Mucosa of gallbladder (tissue), 1 donor: ENCODE measurements around the gene NFE2L3. TPM values are rescaled to one million over a fixed set of nuclear protein-coding genes. Genes with fewer than 3 reads are reported as not detected.
"Not testable (repeated sequence)": the region's sequence is repeated elsewhere in the genome, so short reads cannot be mapped to it uniquely, and the experiment has no call there.

Source experiments
- DNase-seq: peaks from one replicate; pipeline ENCODE4 v3.0.0-alpha.2; 2020; ENCODE audit warnings: low spot score
- total RNA-seq: library from RNA; stranded (reverse); gene quantifications from one replicate; pipeline ENCODE4 v1.2.1, GENCODE V29; 2021
- donor health status: DM: no; HTN: no; CAD: no.

NFE2L3 gene
- total RNA-seq, 1 donor from 2014 or later, result 8.7 TPM

DNA sequence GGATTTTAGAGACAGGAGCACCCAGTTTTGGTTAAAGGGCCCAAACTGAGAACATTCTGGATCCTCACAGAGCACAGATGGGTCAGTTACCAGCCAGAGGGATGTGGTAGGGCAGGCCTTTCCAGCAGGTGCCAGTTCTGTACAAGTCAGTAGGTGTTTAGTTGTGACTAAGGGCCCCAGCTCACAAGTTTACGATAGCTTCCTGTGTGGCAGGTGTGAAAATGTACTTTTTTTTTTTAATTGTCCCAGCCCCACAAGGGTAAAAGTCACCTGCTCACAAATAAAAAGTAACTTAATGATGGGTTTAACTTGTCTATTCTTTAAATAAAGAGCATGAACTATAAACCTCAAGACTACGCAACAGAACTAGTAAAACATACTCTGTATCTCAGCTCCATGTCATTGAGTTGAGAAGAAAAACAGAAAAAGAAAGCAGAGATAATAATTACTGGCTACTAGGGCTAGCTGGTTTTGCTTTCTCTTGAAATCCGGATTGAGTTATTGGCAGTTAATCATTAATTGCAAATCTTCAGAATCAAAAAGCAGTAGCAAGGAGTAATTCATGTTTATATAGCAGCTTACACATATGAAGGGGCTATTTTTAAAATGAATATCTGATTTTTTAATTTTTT is 15.4 kb downstream of the NFE2L3 start:
- no peak for DNase-seq

DNA sequence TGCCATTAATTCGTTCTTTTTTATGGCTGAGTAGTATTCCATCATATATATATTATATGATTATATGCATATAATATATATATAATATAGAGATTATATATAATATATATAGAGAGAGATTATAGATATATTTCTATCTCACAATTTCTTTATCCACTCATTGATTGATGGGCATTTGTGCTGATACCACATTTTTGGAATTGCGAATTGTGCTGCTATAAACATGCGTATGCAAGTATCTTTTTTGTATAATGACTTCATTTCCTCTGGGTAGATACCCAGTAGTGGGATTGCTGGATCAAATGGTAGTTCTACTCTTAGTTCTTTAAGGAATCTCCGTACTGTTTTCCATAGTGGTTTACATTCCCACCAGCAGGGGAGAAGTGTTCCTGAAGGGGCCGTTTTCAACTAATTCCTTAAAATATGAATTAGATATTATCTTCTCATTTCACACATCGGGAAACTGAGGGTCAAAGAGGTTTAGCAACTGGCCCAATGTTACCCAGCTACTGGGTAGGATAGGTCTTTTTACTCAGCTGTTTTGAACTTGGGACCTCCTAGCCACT is 16.5 kb downstream of the NFE2L3 start:
- no peak for DNase-seq

GRCh38 chr7:26169271-26169670 is 17.3 kb downstream of the NFE2L3 start:
- no peak for DNase-seq

GRCh38 chr7:26170663-26171062 is 18.7 kb downstream of the NFE2L3 start:
- no peak for DNase-seq

- no peak for DNase-seq
Measured at GRCh38 chr7:26171601-26172000, 19.6 kb downstream of the NFE2L3 start.

DNA sequence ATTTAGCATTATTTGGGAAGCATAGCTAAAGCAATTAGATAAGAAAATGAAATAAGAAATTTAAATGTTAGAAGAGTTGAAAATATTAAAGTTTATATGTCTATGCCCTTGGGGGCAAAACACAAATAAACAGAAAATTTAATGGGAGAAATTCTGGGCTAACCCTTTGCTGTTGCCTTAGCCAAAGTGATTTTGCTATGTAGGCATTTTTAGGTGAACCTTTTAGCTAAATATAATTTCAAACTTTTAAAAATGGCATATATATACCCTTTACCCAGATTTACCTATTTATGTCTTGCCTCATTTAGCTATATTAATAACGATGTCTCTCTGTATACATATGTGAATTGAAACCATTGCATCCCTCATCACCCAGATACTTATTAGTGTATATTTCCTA is 20.1 kb downstream of the NFE2L3 start:
- DNase-seq, result no peak

GRCh38 chr7:26175903-26176302 is 23.9 kb downstream of the NFE2L3 start:
- DNase-seq, result not testable (repeated sequence)

- not testable (repeated sequence) for DNase-seq
Measured at GRCh38 chr7:26176696-26177095, 24.7 kb downstream of the NFE2L3 start.

GRCh38 chr7:26177269-26177668 is 25.3 kb downstream of the NFE2L3 start:
- DNase-seq, result not testable (repeated sequence)

DNA sequence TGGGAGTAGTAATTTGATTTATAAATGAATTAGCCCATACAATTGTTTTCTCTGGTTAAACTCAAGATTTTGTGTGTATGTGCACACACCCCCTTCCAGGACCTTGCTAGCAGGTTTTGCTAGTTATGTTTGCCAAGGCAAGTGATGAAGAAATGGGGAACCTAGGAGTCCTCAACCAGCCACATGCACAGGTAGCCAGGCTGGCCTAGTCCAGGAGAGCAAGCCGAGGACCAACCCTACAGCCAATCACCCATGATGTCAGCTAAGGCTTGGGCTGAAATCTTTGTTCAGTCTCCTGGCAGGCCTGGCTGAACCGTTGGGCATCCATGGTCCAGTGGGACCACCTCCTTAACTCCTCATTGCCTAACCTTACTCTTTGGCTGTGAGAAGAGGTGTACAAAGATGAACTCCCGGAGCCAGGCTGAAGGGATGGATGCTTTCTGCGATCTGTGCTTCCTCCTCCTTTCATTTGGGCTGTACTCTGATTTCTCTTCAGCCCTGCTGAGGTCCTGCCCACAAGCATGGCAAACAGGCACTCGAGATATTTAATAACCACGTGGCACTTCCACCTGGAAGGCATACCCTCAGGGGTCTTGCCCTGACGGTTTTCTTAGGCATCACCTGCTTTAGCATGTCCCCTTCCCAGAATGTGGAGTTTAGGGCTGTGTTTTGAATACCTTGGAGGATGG is 26.4 kb downstream of the NFE2L3 start:
- no peak for DNase-seq

DNA sequence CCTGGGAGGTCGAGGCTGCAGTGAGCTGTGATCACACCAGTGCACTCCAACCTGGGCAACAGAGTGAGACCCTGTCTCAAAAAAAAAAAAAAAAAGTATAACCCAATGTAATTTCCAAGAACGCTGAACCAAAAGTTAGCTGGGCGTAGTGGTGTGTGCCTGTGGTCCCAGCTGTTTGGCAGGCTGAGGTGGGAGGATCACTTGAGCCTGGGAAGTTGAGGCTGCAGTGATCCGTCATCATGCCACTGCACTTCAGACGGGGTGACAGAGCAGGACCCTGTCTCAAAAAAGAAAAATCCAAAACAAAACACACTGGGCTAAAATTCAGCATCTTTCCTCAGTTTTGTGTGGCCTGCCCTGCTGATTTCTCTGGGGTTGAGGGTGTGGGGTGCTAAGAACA is 27.4 kb downstream of the NFE2L3 start:
- DNase-seq, result no peak

DNA sequence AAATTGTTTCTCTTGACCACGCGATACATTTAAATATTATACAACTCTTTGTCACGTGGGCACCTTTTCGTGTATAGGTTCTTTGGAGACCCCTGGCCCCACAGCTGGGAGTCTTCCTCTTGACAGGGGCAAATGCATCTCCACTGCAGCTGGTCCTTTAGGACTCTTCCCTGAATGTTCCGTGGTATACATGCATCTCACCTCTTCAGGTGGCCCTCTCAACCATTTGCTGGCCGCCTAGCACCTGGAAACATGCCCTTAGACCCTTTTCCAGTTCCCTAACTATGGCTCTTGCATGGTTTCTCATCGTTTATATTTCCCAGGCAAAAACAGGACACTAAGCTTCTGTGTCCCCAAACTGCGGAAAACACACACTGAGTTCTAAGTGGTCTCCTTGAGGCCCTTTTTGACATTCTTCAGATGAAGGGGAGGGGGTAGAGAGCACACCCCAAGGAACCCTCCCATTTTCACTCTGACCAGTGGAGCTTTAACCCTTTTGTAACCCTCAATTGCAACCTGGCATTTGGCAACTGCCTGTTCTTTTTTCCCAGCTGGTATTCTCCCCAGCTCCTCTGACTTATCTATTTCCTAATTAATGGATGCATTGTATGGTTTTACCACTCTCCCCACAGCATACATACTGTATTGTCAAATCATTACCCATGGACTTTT is 28.0 kb downstream of the NFE2L3 start:
- no peak for DNase-seq

DNA sequence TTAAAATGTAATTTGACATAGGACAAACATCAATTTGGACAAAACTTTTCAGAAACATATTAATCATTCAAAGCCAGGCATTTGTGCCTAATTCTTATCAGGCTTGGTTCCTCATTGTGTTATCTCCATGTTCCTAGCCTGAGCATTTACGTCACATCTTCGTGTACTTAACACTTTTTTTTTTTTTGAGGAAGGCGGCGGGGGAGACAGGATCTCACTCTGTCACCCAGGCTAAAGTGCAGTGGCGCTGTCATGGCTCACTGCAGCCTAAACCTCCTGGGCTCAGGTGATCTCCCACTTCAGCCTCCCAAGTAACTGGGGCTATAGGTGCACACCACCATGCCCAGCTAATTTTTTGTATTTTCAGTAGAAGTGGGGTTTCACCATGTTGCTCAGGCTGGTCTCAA is 28.8 kb downstream of the NFE2L3 start:
- no peak for DNase-seq

DNA sequence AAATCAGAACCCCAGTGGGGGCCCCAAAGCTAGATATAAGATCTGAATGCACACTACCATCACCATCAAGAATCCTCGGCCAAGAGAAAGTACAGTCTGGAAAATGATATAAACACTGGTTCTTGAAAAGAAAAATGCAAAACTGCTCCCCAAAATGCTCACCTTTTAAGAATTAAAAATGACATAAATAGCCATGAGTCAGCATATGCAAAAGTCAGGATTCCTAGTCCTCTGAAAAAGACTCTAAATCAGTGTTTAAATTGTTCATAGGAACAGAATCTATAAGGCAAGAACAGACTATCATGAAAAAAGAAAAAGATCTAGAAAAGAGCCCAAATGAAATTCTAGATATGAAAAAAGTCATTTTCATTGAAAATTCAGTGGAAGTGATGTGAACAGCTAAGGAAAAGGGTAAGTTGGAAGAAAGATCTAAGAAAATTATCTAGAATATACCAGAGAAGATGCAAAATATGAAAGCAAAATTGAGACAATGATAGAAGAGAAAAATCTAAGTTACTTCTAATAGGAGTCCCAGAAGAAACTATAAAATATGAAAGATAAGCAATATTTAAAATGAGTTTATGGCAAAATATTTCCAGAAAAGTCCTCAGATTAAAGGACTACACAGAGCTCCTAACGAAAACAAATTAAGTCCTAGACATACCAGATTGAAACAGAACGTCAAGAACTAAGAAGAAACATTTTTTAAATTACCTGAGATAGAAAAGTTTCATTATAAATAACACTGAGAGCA is 29.7 kb downstream of the NFE2L3 start:
- DNase-seq, result no peak

GRCh38 chr7:26182283-26182682 is 30.3 kb downstream of the NFE2L3 start:
- no peak for DNase-seq

DNA sequence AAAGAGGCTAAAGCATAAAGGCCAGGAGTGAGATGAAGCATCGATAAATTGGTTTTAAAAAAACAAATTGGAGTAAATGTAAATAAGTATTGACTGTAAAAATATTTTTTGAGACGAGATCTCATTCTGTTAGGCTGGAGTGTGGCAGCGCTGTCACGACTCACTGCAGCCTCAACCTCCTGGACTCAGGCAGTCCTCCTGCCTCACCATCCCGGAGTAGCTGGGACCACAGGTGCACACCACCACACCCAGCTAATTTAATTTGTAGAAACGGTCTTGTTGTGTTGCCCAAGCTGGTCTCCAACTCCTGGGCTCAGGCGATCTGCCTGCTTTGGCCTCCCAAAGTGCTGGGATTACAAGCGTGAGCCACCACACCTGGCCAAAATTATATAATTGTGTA is 30.7 kb downstream of the NFE2L3 start:
- no peak for DNase-seq

GRCh38 chr7:26183545-26184280 is 31.7 kb downstream of the NFE2L3 start:
- DNase-seq, result no peak

DNA sequence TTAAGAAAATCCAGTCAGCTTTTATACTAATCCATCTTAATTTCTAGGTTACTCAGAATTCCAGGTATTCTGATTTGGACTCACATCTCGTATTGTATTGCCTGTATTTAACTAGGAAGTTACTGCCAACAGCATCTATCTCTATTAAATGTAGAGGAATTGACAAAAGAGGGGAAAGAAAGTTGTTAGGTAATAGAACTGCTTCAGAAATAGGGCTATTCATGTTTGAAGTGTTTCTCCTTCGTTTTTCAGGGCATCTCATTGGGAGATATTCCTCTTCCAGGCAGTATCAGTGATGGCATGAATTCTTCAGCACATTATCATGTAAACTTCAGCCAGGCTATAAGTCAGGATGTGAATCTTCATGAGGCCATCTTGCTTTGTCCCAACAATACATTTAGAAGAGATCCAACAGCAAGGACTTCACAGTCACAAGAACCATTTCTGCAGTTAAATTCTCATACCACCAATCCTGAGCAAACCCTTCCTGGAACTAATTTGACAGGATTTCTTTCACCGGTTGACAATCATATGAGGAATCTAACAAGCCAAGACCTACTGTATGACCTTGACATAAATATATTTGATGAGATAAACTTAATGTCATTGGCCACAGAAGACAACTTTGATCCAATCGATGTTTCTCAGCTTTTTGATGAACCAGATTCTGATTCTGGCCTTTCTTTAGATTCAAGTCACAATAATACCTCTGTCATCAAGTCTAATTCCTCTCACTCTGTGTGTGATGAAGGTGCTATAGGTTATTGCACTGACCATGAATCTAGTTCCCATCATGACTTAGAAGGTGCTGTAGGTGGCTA is 32.5 kb downstream of the NFE2L3 start:
- DNase-seq, result not testable (repeated sequence)

DNA sequence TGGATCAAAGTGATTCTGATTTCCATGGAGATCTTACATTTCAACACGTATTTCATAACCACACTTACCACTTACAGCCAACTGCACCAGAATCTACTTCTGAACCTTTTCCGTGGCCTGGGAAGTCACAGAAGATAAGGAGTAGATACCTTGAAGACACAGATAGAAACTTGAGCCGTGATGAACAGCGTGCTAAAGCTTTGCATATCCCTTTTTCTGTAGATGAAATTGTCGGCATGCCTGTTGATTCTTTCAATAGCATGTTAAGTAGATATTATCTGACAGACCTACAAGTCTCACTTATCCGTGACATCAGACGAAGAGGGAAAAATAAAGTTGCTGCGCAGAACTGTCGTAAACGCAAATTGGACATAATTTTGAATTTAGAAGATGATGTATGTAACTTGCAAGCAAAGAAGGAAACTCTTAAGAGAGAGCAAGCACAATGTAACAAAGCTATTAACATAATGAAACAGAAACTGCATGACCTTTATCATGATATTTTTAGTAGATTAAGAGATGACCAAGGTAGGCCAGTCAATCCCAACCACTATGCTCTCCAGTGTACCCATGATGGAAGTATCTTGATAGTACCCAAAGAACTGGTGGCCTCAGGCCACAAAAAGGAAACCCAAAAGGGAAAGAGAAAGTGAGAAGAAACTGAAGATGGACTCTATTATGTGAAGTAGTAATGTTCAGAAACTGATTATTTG is 33.3 kb downstream of the NFE2L3 start:
- no peak for DNase-seq

DNA sequence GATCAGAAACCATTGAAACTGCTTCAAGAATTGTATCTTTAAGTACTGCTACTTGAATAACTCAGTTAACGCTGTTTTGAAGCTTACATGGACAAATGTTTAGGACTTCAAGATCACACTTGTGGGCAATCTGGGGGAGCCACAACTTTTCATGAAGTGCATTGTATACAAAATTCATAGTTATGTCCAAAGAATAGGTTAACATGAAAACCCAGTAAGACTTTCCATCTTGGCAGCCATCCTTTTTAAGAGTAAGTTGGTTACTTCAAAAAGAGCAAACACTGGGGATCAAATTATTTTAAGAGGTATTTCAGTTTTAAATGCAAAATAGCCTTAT is 33.8 kb downstream of the NFE2L3 start:
- DNase-seq, result no peak
